Dedifferentiated amniotic fluid mesenchymal stem cell (primary cell): ENCODE results near the gene ARHGEF4.

Source experiments
- DNase-seq: peaks from one replicate; pipeline ENCODE4 v3.0.0-alpha.2; 2016; ENCODE audit errors: extremely low spot score

ARHGEF4 gene

DNA sequence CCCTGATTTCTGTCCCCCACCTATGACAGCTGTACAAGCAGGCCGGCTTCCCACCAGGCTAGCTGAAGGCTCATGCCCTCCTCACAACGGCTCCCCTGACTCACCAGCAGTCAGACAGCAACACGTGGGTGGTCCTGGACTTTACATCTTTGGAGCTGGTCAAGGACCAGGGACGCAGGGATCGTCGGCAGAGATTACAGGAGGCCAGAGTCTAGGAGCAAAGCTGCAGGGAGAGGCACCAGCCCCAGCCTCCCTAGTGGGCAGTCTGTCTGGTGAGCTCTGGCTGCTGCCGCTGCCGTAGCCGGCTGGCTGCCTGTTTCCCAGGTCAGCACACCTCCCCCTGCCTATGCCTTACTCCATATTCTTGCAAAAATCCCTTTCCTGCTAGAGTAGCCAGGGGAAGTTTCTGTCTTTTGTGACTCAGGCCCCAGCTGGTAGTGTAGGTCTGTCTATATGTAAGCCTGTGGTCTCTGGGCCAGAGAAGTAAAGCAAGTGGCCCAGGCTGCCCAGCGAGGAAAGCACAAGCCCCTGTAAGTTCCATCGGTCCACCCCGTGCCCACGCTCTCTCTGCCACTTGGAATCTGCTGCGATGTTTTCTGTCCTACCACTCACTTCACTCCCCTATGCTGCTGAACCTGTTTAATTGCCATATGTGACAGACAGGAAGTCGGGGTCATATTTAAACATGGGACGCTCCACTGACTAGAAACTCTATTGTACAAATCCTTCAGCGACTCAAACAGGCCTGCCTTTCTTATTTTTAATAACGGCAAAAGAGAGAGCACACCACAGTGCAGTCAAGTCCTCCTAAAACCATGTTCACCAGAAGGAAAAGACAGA, 2.4 kb upstream of the ARHGEF4 start:
- DNase-seq, result no peak

DNA sequence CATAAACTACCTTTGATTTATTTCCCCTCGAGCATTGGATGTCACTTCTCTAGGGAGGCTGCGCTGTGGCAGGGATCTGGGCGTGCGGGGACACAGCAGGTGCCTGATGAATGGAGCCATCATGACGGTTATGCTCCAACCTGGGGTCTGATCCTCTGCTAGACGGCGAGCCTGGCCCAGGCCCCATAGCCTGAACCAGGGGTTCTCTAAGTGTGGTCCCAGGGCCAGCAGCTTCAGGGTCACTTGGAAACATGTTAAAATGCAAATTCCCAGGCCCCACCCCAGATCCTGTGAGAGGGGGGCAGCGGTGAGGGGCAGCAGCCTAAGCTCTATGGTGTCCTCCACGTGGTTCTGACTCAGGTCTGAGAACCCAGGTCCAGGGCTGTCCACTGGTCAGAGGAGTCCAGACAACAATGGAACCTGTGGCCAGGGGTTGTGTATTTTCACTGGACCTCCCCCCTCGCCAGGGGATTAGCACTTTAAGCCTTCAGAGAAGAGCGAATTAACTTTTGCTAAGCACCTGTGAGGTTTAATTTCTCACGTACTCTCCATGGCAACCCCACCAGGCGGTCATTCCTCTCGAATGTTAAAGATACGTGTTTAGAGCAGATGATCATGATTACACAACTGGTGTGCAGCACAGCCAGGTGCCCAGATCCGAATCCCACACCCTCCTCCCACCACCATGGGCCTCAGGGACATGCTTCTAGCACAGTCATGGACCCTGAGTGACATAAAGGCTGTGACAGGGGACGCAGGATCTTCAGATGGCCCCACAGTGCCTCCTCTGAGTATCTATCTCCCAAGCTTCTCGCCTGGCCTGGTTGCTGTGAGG, 1.6 kb upstream of the ARHGEF4 start:
- no peak for DNase-seq

DNA sequence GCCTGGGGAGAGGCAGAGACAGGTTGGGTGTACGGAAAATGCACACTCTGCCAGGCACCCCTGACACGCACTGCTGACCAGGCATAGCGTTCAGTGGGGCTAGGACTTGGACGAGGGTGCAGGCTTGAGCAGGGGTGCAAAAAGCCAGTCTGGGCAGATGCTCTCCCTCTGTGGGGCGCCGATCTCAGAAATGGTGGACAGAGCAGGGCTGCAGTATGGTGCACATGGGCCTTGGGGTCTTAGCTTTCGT, 1.0 kb upstream of the ARHGEF4 start:
- no peak for DNase-seq

DNA sequence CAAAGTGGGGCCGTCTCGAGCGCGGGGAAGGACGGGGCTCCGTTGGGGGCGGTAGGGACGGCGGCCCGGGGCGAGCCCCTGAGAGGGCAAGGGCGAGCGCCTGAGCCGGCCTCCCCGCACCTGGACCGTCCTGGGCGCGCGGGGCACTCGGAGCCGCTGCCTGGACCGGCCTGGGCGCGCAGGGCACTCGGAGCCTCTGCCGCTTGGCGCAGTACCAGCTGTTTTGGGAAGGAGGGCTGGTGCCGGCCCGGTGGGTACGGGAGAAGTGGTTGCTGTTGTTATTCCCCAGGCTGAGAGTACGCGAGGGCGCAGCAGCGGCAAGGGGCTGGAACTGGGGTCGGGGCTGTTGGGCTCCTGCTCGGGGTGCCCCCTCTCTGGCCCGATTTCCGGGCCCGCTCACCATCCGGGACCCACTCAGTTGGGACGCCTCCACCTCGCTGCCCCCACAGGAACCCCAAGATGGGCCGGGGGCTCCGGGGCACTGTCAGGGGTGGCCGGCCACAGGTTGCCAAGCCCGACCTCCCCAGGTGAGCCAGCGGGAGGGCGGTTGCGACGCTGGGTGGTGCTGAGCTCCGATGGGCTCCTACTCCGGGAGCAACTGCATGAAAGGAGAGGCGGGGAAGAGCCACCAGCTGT, 579 bp downstream of the ARHGEF4 start:
- DNase-seq, result no peak

DNA sequence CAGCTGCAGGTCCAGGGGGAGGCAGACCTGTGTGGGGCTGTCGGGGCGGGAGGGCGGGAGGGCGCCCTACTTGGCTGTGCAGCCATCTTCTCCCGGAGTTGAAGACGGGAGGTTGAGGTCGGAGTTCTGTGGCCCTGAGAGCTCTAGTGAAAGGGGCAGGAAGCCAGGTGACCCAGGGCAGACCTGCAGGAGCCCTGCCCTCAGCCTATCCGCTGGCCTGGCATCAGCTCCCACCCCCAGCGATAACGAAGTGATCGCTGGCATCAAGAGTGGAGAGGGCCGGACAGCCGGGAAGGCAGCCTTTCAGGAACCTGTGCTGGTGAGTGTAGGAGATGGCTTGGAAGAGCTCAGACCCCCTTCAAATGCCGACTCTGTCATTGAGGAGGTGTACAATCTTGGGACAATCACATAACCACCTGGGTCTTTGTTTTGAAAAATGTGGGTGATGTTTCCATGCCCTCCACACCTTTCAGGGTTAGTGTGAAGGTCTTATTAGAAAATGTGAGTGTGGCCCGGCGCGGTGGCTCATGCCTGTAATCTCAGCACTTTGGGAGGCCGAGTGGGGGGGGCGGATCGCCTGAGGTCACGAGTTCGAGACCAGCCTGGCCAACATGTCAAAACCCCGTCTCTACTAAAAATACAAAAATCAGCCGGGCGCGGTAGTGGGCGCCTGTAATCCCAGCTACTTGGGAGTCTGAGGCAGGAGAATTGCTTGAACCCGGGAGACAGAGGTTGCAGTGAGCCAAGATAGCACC, 1.3 kb downstream of the ARHGEF4 start:
- DNase-seq, result no peak

DNA sequence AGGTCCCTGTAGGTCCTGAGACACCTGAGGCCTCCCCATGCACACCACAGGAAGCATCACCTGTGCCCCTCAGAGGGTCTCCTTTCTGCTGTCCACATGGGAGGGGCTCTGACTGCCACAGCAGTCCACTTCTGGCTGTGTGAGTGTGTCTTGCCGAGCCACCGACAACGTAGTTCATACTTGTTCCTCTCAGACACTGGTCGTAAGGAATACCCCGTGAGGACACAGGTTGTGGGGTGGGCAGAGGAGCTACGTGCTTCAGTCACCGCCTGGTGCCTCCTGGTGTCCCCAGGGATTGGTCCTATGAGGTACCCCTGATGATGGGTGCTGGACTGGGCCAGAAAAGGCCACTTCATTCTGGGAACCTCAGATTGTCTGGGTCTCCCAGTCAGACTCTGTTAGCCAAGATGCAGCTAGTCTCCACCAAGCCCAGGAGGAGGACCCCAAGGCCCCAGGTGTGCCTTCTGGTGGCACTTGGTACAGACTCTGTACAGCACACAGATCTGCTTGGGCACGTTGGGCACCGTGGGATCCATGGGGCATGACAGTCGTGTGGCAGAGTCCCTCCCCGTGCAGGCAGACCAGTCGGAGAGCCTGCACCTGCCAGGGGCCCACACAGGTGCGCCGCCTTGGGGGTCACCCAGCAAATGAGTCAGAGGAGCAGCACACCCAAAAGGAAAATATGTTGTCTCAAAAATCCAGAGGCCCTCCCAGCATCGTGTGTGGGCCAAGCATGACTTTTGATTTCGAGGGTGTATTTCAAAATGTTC, 2.5 kb downstream of the ARHGEF4 start:
- DNase-seq, result no peak

DNA sequence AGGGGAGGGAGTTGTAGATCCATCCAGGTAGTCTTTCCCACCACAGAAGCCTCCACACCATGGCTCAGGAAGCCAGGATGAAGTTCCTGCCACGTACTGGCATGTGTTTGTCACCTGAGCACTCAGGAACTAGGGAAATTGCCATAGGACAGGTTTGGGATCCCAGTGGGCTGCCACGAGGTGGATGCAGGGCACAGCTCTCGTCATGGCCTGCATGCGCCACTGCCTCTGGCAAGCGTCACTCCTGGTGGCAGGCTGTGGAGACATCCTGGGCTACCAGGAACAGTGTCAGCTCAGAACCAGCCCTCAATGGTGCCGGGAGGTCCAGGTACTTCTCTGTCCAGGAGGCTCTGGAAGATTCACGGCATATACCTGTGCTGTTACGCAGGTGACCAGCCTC, 3.8 kb downstream of the ARHGEF4 start:
- no peak for DNase-seq

DNA sequence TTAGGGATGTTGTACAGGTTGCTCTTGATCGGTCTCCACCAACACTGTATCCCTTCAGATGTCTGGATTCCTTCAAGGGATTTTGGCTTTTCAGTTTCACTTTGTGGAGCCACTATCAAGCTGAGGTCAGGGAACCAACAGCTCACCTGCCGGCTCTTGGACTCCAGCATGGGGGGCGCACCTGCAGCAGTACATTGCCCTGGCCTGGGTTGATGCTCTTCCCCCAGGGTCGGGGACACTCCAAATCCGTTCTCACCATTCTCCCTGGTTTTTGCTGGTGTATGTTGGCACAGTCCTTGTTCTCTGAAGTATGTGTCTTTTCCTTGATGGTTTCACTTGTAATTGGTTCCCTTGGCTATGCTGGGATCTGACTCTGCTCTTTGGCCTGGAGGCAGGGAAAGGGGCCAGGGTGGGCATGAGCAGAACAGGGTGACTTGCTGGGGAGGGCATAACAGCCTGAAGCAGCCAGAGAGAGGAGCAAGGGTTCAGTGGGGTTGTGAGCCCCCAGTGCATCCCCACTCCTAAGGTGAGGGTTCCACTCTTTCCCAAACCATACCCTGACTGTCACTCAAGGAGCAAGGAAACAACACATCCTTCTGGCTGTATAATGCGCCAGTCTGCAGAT, 5.1 kb downstream of the ARHGEF4 start:
- DNase-seq, result no peak

DNA sequence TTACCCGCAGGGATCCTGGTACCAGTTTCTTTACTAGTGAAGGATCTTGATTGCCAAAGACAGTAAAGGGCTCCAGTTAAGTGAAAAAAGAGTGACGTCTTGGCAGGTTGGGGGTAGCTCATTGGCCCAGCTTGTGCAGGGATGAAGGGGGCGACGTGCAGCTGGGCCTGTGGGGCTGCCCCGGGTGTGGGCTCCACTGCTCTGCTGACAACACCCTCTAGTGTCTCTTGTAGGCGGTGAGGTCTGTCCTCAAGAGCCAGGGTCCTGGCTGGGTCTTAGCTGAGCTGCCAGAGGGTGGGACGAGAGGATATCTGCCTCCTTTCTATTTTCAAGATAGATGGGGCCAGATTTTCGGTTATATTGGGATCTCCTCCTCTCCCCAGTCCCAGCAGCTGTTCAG, 6.1 kb downstream of the ARHGEF4 start:
- DNase-seq, result no peak

DNA sequence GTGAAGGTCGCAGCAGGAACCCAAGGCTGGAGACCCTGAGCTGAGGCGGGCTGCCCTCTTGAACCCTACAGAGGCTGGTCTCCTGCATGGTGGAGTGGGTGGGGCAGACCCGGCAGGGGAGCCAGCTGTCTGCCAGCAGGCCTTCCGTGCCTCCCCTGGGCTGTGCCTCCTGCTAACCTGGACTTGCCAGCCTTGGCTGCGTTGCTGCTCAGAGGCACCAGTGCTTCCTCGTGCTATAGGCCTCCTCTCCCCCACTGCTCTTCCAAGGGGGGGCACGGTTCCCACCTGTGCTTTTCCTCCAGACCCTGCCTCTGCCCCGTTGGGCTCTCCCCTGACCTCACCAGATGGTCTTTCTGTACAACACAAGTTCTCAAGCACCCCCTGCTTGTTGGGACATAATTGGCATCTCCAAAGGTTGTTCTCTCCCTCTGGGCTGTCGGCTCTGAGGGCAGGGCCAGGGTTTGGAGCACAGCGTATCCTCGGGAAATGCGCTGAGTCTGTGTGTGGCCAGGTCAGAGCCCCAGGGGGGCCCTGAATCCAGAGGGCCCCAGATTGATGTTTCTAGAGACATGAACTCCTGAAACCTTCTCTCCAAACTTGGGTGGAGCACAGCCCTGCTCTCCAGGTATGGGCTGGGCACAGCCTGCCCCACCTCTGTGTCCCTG, 6.7 kb downstream of the ARHGEF4 start:
- DNase-seq, result no peak

DNA sequence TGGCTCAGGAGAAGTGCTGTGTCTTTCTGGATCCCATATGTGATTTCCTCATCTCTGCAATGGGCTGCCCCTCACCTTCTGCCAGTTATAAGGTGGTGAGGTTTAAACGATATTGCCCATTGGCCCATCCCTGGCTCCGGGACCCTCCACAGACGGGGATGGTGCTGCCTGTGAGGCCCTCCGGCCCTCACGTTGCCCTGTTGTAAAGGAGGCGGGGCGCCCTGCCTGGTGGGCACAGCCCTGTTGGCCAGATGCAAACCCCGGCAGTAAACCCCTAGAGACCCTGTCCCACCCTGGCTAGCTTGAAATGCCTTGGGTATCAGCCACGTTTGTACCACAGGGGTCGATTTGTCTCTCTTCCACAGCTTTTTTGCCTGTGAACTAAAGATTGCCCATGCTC, 7.4 kb downstream of the ARHGEF4 start:
- no peak for DNase-seq

DNA sequence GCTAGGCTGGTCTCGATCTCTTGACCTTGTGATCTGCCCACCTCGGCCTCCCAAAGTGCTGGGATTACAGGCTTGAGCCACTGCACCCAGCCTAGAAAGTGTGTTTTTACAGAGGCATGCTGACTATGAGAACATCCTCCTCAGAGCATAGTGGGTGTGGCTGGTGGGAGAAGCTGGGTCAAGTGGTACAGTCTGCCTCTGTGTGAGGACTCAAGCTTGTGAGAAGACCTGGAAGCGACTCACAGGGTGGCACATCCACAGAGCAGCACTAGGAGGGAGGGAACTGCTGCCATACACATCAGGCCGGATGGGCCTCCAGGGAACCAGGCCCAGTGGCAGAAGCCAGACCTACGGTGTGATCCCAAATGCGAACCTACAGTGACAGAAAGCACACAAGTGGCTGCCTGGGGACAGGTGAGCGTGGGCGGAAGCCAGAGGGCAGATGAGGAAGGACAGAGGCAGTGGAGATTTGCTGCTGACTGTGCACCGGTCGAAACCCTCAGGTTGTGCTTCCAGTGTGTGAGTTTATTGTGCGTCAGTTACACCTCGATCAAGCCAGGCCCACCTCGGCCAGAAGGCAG, 8.9 kb downstream of the ARHGEF4 start:
- DNase-seq, result no peak

DNA sequence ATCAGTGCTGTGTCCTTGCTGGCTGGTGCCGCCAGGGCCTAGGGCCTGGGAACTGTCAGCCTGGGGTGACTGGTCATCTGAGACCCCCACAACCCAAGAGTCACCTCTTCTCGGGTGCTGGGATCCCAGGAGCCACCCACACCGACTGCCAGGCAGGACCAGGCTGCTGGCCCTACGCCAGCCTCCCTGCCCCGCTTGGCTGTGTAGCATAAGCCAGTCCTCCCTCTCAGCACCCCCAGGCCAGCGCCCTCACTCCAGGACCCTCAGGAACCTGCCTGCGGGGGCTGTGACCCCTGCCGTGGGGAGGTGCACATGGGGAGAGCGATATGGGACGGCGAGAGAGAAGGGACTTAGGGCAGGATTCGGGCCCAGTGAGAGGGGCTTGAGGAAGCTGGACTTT, 9.5 kb downstream of the ARHGEF4 start:
- no peak for DNase-seq

DNA sequence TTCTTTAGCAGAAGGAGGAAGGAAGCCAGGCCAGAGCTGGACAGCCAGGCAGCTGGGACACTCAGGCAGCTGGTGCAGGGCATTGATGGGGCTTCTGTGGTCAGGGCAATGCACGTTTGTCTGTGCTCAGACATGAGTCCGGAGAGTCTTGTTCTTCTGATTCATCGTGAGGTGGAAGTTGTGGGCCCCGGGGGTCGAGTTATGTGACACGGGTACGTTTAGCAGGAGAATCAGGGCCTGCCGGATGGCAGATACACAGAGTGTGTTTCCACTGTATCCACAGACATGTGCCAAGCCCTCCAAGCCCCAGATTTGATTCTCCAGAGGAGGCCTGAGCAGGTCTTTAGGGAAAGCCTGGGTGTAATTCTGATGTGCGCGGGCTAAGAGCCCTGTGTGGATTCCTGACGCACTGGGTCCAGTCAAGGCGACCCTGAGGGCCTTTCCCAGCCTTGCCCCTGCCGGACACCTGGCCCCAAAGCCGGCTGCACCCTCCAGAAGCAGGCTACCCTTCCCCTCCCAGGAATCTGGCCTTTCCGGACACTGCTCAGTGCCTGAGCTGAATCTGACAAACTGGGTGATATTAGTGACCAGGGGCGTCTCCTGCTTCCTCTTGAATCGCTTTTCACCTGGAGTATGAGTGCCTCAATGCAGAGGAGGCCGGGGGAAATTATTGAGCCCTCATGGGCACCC, 10.1 kb downstream of the ARHGEF4 start:
- no peak for DNase-seq

DNA sequence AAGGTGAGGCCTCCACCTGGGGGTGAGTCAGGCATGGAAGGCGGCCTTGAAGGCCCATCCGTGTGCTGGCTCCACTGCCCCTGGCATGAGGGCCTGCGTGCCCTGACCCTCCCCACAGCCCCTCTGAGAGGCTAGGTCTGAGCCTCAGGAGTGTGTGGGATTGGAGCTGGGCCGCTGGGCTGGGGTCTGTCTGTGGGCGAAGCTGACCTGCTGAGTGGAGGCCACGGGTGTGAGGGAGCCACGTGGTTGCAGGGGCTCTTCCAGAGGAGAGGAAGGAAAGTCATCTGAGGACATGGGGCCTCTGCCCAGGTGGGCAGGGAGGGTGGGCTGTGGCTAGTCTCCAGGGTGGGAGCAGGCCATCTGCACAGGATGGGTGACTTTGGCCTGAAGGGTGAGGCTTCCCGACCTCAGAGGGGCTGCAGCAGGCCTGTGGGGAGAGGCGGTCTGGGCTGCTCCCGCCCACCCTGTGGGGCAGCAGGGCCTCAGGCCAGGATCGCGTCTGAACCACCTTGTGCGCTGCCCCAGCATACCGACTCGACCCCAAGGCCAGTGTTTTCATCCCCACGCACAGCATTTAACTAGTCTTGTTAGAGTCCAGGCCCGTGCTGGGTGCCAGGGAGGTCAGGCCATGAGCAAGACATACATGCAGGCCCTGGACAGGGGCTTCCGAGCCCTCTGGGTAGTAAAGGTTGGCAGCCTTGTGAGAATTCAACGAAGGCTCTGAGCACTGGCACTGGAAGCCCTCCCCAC, 11.2 kb downstream of the ARHGEF4 start:
- no peak for DNase-seq

DNA sequence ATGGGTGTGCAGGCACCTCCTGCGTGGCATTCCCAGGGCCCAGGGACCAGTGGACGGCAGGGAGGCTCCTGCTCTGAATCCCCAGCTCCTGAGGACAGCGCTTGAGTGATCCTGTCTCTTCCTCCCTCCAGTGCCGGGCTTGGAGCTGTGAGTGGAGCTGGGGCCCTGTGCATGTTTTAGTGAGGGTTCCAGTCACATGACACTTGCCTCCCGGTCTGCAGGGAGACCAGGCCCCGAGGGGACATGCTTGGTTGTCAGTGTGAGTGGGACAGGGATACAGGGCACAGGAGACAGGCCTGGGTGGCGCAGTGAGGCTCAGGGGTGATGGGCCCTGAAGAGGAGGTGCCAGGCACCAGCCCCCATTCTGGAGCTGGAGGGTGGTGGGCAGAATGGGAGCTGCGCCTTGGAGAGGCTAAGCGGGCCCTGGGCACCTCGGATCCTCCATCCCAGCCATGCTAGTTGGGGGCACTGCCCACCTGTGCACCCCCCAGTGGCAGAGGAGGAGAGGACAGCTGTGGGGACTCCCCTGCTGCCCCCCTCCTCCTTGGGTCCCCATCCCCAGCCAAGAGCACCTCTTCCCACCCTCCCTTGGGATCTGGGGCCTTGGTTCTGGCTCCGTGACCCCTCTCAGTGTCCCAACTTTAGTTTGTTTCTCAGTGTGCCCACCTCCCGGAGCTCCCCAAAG, 12.0 kb downstream of the ARHGEF4 start:
- DNase-seq, result no peak

DNA sequence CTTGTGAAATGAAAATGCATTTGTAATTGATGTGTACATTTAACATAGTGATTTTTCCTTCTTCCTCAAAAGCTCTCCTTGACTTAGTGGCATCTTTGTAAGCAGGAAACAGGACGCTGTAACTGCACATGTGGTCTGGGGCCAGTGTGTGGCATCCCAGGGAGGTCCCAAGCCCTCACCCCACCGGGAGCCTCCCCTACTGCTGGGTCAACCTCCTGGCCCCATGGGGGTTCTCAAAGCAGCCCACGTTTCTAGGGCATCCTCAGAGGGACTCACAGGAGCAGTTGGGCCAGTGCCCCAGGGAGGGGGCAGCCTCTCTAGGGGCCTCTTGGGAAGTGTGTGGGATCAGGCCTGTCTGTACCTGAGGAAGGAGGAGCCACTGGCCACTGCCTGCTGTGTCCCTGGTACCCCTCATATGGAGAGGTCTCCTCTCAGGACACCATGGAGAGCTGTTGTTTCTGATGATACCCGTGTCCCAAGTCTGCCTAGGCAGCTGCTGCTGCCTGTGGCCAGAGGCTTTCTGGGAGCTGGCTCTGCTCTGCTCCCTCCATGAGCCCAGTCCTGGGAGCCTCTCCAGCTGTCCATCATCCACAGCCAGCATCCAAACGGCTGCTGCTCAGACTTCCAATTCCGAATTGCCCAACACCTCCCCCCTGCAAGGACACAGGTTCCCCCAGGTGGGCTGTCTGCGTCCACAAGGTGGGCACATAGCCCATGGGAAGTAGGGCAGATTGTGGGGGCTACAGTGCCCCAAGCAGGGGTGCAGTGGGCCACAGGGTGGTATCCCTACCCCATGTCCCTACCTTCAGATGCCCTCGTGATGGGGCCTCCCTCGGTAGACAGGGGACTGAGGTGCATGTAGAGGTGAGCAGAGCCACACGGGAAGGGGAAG, 13.4 kb downstream of the ARHGEF4 start:
- DNase-seq, result no peak
